ENCODE measurements around the gene STAMBP. TPM values are rescaled to one million over a fixed set of nuclear protein-coding genes. Genes with fewer than 3 reads are reported as not detected.

The STAMBP gene
- total and polyA plus RNA-seq, 2 of the 13 experiments (the other 11 are each of a cell fraction or from before 2014, with no cell fraction given), result 49.6 to 53.2 TPM

DNA sequence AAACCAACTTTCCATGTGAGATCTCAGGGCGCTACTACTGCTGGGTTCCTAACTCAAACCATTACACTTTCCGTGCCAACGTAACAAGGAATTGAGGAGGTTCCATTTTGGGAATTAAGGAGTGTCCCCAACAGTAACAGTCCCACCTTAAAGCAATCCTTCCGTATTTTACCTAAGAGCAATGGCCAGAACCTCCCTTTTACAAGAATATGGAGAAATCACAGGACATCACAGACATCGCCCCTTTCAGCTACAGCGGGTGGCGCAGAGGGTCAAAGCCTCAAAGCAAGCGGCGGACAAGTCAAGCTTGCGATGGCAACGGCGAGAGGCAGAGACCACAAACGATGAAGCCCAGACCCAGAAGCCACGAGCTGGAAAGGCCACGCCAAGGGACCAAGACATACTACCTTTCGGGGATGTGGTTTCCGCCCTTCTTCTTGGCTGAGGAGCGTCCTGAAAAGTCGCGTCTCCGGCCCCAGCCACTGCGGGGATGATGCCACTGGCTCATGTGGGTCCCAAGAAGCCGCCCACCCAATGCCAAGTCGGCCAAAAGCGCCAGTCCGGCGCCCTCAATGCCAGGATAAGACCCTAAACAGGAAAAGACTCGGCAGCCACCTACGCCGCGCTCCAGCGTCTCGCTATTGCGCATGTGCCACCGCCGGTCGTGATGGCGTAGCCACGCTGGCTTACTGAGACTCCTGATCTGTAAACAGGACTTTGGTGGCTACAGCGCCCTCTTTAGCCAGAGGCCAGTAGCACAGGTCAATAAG lies 49.1 kb upstream of the STAMBP start, which contains the start of gene DUSP11 (continued):
- TF ChIP-seq, protein P1, sequence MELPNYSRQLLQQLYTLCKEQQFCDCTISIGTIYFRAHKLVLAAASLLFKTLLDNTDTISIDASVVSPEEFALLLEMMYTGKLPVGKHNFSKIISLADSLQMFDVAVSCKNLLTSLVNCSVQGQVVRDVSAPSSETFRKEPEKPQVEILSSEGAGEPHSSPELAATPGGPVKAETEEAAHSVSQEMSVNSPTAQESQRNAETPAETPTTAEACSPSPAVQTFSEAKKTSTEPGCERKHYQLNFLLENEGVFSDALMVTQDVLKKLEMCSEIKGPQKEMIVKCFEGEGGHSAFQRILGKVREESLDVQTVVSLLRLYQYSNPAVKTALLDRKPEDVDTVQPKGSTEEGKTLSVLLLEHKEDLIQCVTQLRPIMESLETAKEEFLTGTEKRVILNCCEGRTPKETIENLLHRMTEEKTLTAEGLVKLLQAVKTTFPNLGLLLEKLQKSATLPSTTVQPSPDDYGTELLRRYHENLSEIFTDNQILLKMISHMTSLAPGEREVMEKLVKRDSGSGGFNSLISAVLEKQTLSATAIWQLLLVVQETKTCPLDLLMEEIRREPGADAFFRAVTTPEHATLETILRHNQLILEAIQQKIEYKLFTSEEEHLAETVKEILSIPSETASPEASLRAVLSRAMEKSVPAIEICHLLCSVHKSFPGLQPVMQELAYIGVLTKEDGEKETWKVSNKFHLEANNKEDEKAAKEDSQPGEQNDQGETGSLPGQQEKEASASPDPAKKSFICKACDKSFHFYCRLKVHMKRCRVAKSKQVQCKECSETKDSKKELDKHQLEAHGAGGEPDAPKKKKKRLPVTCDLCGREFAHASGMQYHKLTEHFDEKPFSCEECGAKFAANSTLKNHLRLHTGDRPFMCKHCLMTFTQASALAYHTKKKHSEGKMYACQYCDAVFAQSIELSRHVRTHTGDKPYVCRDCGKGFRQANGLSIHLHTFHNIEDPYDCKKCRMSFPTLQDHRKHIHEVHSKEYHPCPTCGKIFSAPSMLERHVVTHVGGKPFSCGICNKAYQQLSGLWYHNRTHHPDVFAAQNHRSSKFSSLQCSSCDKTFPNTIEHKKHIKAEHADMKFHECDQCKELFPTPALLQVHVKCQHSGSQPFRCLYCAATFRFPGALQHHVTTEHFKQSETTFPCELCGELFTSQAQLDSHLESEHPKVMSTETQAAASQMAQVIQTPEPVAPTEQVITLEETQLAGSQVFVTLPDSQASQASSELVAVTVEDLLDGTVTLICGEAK (IDR thresholded peaks at IDR 0.05), result no peak
- TF ChIP-seq, protein P1 (CRISPR knock-in tag; IDR thresholded peaks at IDR 0.05), result no peak
- no peak for TF ChIP-seq DNMT3B (CRISPR knock-in tag; conservative IDR thresholded peaks at IDR 0.05)
- TF ChIP-seq ZNF235 (CRISPR knock-in tag; IDR thresholded peaks at IDR 0.05; ENCODE audit: borderline replicate concordance), result no peak
- TF ChIP-seq NFIC (IDR thresholded peaks at IDR 0.05; ENCODE audit: low read length), result no peak
- no peak for TF ChIP-seq MAZ (IDR thresholded peaks at IDR 0.05; ENCODE audit: borderline replicate concordance, low read depth, low read length)
- TF ChIP-seq MAZ (CRISPR knock-in tag; IDR thresholded peaks at IDR 0.05; ENCODE audit: low read depth), result peak; percentile 55; the same call in 1 of the 2 replicates
- no peak for TF ChIP-seq LCORL (IDR thresholded peaks at IDR 0.05)
- 0 out of 2 replicates have a peak, but pooled peaks have one; percentile 48 for TF ChIP-seq LCORL (CRISPR knock-in tag; IDR thresholded peaks at IDR 0.05)
- TF ChIP-seq SAP130 (CRISPR knock-in tag; IDR thresholded peaks at IDR 0.05; ENCODE audit: low read depth), result peak; percentile 93
- no peak for TF ChIP-seq ADNP (CRISPR knock-in tag; IDR thresholded peaks at IDR 0.05)
- TF ChIP-seq, protein P2, sequence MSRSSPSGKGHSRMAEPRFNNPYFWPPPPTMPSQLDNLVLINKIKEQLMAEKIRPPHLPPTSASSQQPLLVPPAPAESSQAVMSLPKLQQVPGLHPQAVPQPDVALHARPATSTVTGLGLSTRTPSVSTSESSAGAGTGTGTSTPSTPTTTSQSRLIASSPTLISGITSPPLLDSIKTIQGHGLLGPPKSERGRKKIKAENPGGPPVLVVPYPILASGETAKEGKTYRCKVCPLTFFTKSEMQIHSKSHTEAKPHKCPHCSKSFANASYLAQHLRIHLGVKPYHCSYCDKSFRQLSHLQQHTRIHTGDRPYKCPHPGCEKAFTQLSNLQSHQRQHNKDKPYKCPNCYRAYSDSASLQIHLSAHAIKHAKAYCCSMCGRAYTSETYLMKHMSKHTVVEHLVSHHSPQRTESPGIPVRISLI (CRISPR knock-in tag; IDR thresholded peaks at IDR 0.05; ENCODE audit: borderline replicate concordance), result no peak
- 0 out of 2 replicates have a peak, but pooled peaks have one; percentile 45 for TF ChIP-seq KLF9 (CRISPR knock-in tag; IDR thresholded peaks at IDR 0.05; ENCODE audit: low read depth)
- peak; percentile 80; the same call in 1 of the 2 replicates for TF ChIP-seq RXRA (CRISPR knock-in tag; IDR thresholded peaks at IDR 0.05)
- peak; percentile 74 for TF ChIP-seq ARNT2 (CRISPR knock-in tag; IDR thresholded peaks at IDR 0.05; ENCODE audit: low read depth)
- TF ChIP-seq ZBTB20 (CRISPR knock-in tag; IDR thresholded peaks at IDR 0.05; ENCODE audit: borderline replicate concordance, low read depth), result peak; percentile 64
- no peak for TF ChIP-seq CBFB (CRISPR knock-in tag; IDR thresholded peaks at IDR 0.05)
- TF ChIP-seq KDM1A (CRISPR knock-in tag; IDR thresholded peaks at IDR 0.05), result no peak
- peak; percentile 66; the same call in 1 of the 2 replicates for TF ChIP-seq HBP1 (CRISPR knock-in tag; IDR thresholded peaks at IDR 0.05; ENCODE audit: low read depth)
- TF ChIP-seq ZNF788 (CRISPR knock-in tag; IDR thresholded peaks at IDR 0.05; ENCODE audit: borderline replicate concordance), result peak; percentile 84; the same call in 1 of the 2 replicates
